ENCODE measurements around the gene CTDSPL.

CTDSPL gene

DNA sequence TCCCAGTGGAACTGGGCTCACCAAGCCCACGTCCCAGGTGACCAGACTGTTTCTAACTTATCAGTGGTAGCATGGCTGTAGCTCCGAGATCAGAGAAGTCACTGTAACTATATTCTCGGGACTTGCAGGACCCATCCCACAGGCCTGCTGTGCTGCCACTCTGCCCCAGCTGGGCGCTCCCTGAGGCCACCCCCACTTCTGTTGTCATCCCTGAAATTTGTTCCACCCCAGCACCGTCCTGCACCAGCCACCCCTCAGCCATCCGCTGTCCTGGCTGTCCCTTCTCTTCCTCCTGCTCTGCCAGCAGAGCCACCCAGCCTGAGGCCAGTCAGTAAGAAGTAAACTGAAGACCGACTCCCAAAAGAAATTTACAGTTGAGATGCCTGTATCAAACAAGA is 95.9 kb downstream of the CTDSPL start:
- H3K9me3 ChIP-seq (ENCODE audit: control insufficient read depth in 1 of 2, low read length in 2 of 2), result no peaks in the 10 kb centered on the region
- H3K27me3 ChIP-seq (ENCODE audit: low read depth, low read length), result no peaks in the 10 kb centered on the region
- no peak overlapping the region for H3K4me3 ChIP-seq (ENCODE audit: low read depth in 1 of 2, low read length in 2 of 2)
- H3K4me1 ChIP-seq (ENCODE audit: control insufficient read depth in 1 of 2, insufficient read depth in 2 of 2, low read length in 2 of 2), result peaks cover 17 to 37% of the 10 kb centered on the region in 2 donors
- H3K27ac ChIP-seq (ENCODE audit: low read length), result peak overlapping the region; percentile 16
- no peaks in the 10 kb centered on the region for H3K36me3 ChIP-seq (ENCODE audit: control insufficient read depth in 1 of 2, insufficient read depth in 2 of 2, low read length in 2 of 2)

DNA sequence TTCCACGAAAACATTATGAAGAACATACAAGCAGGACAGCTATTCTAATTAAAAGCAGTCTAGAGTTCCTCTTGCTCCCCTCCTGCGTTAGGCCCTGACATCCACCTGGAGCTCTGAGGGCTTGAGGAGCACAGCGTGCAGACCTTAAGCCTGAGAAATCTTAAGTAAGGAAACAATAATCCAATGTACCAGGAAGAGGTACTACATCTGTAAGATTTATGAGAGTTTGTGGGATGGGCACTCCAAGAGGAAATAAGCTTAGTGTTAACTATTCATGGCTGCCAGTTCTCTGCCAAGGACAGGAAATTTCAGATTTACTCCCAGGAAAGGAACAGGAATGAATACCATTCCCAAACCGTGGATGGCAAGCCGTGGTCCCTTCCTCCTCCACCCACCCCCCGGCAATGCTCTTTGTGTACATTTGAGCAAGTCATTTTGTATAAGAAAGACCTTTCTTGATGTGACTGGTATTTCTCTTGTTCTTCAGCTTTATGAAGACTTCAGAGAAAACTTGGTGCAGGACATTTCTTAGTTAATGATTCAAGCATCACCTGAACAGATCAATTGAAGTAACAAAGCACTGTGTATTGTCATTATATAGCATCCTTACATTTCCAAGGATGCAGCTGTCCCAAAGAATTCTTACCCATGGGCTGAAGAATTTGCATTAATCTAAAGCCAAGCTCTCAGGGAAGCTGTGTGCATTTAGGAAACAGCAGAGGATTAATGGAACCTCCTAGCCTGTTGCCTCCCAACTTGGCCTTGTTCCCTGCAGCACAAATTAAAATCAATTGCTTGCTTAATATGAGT is 100.1 kb downstream of the CTDSPL start:
- Histone ChIP-seq H3K27ac (ENCODE audit: low read length) (no peak overlapping the region), H3K4me1 (ENCODE audit: control insufficient read depth in 1 of 2, insufficient read depth in 2 of 2, low read length in 2 of 2) (peaks cover 19 to 23% of the 10 kb centered on the region in 2 donors), H3K4me3 (ENCODE audit: low read depth in 1 of 2, low read length in 2 of 2) (no peak overlapping the region), H3K36me3 (ENCODE audit: control insufficient read depth in 1 of 2, insufficient read depth in 2 of 2, low read length in 2 of 2) (peaks cover 0 to 11% of the 10 kb centered on the region in 2 donors), H3K27me3 (ENCODE audit: low read depth, low read length) (no peaks in the 10 kb centered on the region), H3K9me3 (ENCODE audit: control insufficient read depth in 1 of 2, low read length in 2 of 2) (no peaks in the 10 kb centered on the region)

DNA sequence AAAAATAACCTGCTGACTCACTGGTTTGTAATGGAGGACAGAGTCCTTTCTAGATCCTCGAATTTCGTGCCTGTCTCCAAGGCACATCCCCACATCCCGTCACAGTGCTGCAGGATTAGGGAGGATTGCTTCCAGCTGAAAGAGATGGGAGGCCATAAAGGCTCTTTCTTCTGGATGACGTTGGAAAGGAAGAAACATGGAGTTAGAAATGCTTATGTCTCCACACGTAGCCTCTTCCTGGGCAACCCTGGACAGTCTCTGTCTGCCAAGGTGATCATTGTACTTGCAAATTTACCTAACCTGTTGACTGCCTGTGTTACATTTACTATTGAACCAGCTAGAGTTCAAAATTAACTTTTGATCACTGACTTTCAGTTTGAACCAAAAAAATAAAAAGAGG is 101.3 kb downstream of the CTDSPL start:
- Histone ChIP-seq H3K4me3 (ENCODE audit: low read depth in 1 of 2, low read length in 2 of 2) (no peak overlapping the region), H3K4me1 (ENCODE audit: control insufficient read depth in 1 of 2, insufficient read depth in 2 of 2, low read length in 2 of 2) (peaks cover 16 to 22% of the 10 kb centered on the region in 2 donors), H3K36me3 (ENCODE audit: control insufficient read depth in 1 of 2, insufficient read depth in 2 of 2, low read length in 2 of 2) (peaks cover 0 to 11% of the 10 kb centered on the region in 2 donors), H3K9me3 (ENCODE audit: control insufficient read depth in 1 of 2, low read length in 2 of 2) (no peaks in the 10 kb centered on the region), H3K27ac (ENCODE audit: low read length) (peak overlapping the region; percentile 30), H3K27me3 (ENCODE audit: low read depth, low read length) (no peaks in the 10 kb centered on the region)

DNA sequence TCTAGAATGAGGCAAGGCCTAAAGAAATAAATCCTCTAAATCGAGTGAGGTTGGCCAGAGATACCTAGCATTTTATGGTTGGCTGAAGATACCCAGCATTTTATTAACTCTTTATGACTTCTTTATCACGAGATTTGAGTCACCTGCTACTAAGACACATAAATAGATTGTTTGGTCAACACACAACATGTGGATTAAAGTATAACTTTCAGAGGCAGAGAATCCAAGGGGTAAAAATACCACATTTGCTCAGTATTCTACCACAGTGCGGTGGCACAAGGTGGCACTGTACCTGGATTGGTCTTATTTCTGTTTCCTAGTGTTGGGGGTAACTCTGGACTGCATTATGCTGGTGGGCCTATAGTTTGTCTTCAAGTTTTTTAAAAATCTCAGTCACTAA is 102.0 kb downstream of the CTDSPL start:
- peaks cover 20 to 24% of the 10 kb centered on the region in 2 donors for H3K4me1 ChIP-seq (ENCODE audit: control insufficient read depth in 1 of 2, insufficient read depth in 2 of 2, low read length in 2 of 2)
- no peaks in the 10 kb centered on the region for H3K27me3 ChIP-seq (ENCODE audit: low read depth, low read length)
- H3K4me3 ChIP-seq (ENCODE audit: low read depth in 1 of 2, low read length in 2 of 2), result no peak overlapping the region
- H3K36me3 ChIP-seq (ENCODE audit: control insufficient read depth in 1 of 2, insufficient read depth in 2 of 2, low read length in 2 of 2), result peaks cover 0 to 11% of the 10 kb centered on the region in 2 donors
- peak overlapping the region; percentile 30 for H3K27ac ChIP-seq (ENCODE audit: low read length)
- no peaks in the 10 kb centered on the region for H3K9me3 ChIP-seq (ENCODE audit: control insufficient read depth in 1 of 2, low read length in 2 of 2)

DNA sequence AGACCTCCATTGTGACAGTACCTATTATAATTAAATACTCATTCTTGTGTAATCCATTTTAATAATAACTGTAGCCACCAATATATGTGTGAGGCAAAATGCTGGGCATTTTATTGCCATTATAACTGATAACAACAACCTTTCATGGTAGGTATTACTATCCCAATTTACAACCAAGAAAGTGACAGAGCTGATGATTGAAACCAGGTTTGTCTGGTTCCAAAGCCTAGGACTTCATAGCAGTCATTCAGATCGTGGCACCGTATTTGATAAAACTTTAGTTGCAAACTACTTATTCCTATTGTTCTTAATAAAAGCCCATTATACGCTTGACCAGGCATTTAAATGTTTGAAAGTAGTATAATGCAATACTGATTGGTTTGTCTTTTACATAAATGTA is 102.5 kb downstream of the CTDSPL start:
- Histone ChIP-seq H3K27me3 (ENCODE audit: low read depth, low read length) (no peaks in the 10 kb centered on the region), H3K4me3 (ENCODE audit: low read depth in 1 of 2, low read length in 2 of 2) (peak overlapping the region in 1 of 2 donors; percentile 4), H3K36me3 (ENCODE audit: control insufficient read depth in 1 of 2, insufficient read depth in 2 of 2, low read length in 2 of 2) (peaks cover 0 to 11% of the 10 kb centered on the region in 2 donors), H3K27ac (ENCODE audit: low read length) (peak overlapping the region; percentile 37), H3K4me1 (ENCODE audit: control insufficient read depth in 1 of 2, insufficient read depth in 2 of 2, low read length in 2 of 2) (peaks cover 25 to 28% of the 10 kb centered on the region in 2 donors), H3K9me3 (ENCODE audit: control insufficient read depth in 1 of 2, low read length in 2 of 2) (no peaks in the 10 kb centered on the region)

DNA sequence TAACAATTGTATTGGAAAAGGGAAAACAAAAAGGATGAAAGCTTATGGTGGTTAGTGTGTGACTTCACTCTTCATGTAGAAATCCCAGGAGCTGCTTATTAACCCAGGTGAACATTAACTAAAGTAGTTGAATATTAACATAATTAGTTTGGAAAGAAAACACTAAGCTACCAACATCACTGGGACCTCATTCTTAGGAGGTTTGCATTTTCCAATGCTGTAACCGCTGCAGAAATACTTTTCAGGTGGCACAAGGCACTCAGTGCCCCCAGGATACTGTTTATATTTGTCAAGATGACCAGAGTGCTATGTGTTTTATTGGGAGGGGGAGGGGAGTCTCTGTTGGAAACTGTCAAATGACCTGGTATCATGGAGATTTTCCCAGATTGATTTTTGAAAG is 103.0 kb downstream of the CTDSPL start:
- no peaks in the 10 kb centered on the region for H3K27me3 ChIP-seq (ENCODE audit: low read depth, low read length)
- H3K36me3 ChIP-seq (ENCODE audit: control insufficient read depth in 1 of 2, insufficient read depth in 2 of 2, low read length in 2 of 2), result peaks cover 0 to 11% of the 10 kb centered on the region in 2 donors
- H3K4me3 ChIP-seq (ENCODE audit: low read depth in 1 of 2, low read length in 2 of 2), result peak overlapping the region in 1 of 2 donors; percentile 4
- peaks cover 28 to 30% of the 10 kb centered on the region in 2 donors for H3K4me1 ChIP-seq (ENCODE audit: control insufficient read depth in 1 of 2, insufficient read depth in 2 of 2, low read length in 2 of 2)
- H3K9me3 ChIP-seq (ENCODE audit: control insufficient read depth in 1 of 2, low read length in 2 of 2), result no peaks in the 10 kb centered on the region
- H3K27ac ChIP-seq (ENCODE audit: low read length), result peak overlapping the region; percentile 37

DNA sequence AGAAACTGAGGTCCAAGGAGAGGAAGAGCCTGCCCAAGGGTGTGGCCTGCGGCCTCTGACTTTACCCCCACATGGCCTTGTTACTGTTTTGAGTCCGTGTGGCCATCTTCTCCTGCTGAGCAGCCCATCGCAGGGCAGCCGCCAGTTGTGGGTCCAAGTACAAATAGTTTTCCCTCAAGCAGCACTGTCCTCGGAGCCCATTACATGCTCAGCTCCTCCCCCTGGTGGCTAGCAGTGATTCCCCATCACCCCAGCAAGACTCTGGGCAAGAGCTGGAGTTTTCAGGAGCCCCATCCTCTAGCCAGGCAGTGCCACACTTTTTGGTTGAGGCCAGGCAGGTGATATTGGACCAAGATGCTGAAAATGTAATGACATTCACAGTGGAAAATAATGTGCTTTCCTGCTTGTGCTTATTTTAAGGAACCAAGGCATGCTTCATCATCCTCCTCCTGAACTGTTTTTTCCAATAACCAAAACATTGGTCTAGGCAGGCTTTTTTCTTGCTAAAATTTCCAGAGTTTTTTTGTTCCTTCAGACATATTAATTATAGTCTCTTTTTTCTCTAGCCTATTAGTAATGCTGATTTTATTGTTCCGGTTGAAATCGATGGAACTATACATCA is 105.7 kb downstream of the CTDSPL start:
- H3K27ac ChIP-seq (ENCODE audit: low read length), result no peak overlapping the region
- H3K27me3 ChIP-seq (ENCODE audit: low read depth, low read length), result no peaks in the 10 kb centered on the region
- H3K9me3 ChIP-seq (ENCODE audit: control insufficient read depth in 1 of 2, low read length in 2 of 2), result no peaks in the 10 kb centered on the region
- peaks cover 22% of the 10 kb centered on the region in 2 donors for H3K4me1 ChIP-seq (ENCODE audit: control insufficient read depth in 1 of 2, insufficient read depth in 2 of 2, low read length in 2 of 2)
- H3K4me3 ChIP-seq (ENCODE audit: low read depth in 1 of 2, low read length in 2 of 2), result no peak overlapping the region
- H3K36me3 ChIP-seq (ENCODE audit: control insufficient read depth in 1 of 2, insufficient read depth in 2 of 2, low read length in 2 of 2), result peaks cover 0 to 18% of the 10 kb centered on the region in 2 donors

DNA sequence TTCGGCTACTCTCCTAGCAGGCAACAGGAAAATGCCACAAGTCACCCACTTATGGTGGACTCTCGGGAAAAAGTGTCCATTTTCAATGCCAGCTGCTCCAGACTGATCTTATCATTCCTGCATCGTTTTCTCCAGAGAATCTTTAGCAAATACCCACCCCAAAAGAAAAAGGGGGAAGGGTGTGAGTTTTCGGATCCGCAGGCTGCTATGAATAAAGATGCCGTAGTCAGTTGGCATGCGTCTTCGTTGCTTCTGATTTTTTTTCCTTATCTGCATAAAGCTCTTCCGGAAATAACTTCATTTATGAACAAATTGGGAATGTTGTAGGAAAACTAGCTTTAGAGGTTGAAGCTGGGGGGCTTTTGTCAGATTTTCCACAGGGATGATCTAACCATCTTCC is 106.5 kb downstream of the CTDSPL start:
- Histone ChIP-seq H3K27me3 (ENCODE audit: low read depth, low read length) (no peaks in the 10 kb centered on the region), H3K9me3 (ENCODE audit: control insufficient read depth in 1 of 2, low read length in 2 of 2) (no peaks in the 10 kb centered on the region), H3K4me3 (ENCODE audit: low read depth in 1 of 2, low read length in 2 of 2) (no peak overlapping the region), H3K36me3 (ENCODE audit: control insufficient read depth in 1 of 2, insufficient read depth in 2 of 2, low read length in 2 of 2) (peaks cover 2 to 18% of the 10 kb centered on the region in 2 donors), H3K4me1 (ENCODE audit: control insufficient read depth in 1 of 2, insufficient read depth in 2 of 2, low read length in 2 of 2) (peaks cover 16 to 22% of the 10 kb centered on the region in 2 donors), H3K27ac (ENCODE audit: low read length) (no peak overlapping the region)

DNA sequence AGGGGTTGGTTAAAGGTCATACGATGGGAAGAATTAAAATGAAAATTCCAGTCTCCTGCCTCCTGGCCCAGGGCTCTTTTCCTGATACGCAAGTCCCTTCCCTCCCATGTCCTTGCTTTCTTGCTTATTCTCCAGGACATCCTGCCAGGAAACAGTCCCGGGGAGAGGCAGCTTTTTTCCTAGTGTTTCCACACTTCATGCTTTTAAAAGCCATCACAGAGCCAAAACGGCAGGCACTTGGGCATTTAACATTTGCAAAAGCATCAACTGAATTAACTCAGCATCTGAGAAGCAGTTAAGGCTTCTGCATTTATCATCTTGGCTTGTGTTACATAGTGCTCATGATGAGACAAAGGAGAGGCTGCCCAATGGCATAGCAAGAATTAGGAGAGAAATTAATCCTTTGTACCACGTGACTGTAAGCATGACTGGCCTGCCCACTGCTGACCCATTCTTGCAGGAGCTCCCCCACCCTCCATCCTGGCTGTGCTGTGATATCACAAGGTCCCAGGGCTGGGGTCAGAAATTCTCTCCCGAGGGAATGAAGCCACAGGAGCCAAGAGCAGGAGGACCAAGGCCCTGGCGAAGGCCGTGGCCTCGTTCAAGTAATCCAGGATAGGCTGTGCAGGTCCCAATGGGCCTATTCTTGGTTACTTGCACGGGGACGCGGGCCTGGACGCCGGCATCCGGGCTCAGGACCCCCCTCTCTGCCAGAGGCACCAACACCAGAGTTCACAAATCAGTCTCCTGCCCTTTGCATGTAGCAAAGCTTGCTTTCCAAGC is 107.3 kb downstream of the CTDSPL start:
- Histone ChIP-seq H3K27me3 (ENCODE audit: low read depth, low read length) (no peaks in the 10 kb centered on the region), H3K4me1 (ENCODE audit: control insufficient read depth in 1 of 2, insufficient read depth in 2 of 2, low read length in 2 of 2) (peaks cover 11 to 22% of the 10 kb centered on the region in 2 donors), H3K4me3 (ENCODE audit: low read depth in 1 of 2, low read length in 2 of 2) (no peak overlapping the region), H3K36me3 (ENCODE audit: control insufficient read depth in 1 of 2, insufficient read depth in 2 of 2, low read length in 2 of 2) (peaks cover 4 to 23% of the 10 kb centered on the region in 2 donors), H3K9me3 (ENCODE audit: control insufficient read depth in 1 of 2, low read length in 2 of 2) (no peaks in the 10 kb centered on the region), H3K27ac (ENCODE audit: low read length) (peak overlapping the region; percentile 11)

DNA sequence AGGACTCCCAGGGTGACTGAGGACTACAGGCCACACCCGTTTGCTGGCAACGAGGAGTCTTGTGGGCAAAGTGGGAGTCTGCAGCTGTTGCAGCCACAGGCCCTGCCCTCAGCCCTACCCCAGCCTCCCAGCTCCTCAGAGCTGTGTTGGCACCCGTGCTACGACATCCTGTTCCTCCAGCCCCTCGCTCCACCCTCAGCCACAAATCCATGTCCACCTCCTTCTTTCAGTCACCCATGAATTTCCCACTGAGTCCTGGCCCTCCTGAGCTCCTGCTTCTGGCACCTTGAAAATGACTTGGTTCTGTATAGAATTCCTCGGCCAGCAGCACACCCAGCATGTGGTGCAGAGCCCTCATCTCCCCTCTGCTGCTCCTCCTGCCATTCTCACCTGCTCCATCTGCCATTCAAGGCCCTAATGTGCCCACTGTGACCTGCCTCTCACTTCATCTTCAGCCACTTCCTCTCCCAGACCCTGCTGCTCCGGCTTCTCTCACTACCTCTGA is 108.0 kb downstream of the CTDSPL start:
- Histone ChIP-seq H3K9me3 (ENCODE audit: control insufficient read depth in 1 of 2, low read length in 2 of 2) (no peaks in the 10 kb centered on the region), H3K4me1 (ENCODE audit: control insufficient read depth in 1 of 2, insufficient read depth in 2 of 2, low read length in 2 of 2) (peaks cover 11 to 22% of the 10 kb centered on the region in 2 donors), H3K27ac (ENCODE audit: low read length) (no peak overlapping the region), H3K36me3 (ENCODE audit: control insufficient read depth in 1 of 2, insufficient read depth in 2 of 2, low read length in 2 of 2) (peaks cover 4 to 23% of the 10 kb centered on the region in 2 donors), H3K4me3 (ENCODE audit: low read depth in 1 of 2, low read length in 2 of 2) (no peak overlapping the region), H3K27me3 (ENCODE audit: low read depth, low read length) (no peaks in the 10 kb centered on the region)

DNA sequence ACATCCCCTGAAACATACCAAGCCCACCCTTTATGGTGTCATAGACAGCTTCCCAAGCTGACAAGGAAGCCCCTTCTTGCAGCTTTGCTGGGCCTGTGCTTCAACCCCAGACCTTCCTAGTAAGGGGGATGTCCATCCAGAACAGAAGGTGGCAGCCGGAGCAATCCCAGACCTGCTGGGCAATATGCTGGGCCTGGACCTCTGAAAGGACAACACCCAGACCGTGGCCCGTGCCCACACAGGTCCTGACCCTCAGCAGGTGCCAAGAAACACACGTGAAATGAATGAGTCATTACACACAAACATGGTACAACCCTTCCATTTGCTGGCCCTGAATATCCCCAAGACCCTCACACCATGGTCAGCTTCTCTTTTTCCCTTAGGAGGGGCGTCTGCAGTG is 109.1 kb downstream of the CTDSPL start:
- H3K4me1 ChIP-seq (ENCODE audit: control insufficient read depth in 1 of 2, insufficient read depth in 2 of 2, low read length in 2 of 2), result peaks cover 11 to 22% of the 10 kb centered on the region in 2 donors
- H3K27me3 ChIP-seq (ENCODE audit: low read depth, low read length), result no peaks in the 10 kb centered on the region
- no peak overlapping the region for H3K27ac ChIP-seq (ENCODE audit: low read length)

More for the DNA sequence above, 109.1 kb downstream of the CTDSPL start:
- Histone ChIP-seq H3K36me3 (ENCODE audit: control insufficient read depth in 1 of 2, insufficient read depth in 2 of 2, low read length in 2 of 2) (peaks cover 7 to 21% of the 10 kb centered on the region in 2 donors), H3K9me3 (ENCODE audit: control insufficient read depth in 1 of 2, low read length in 2 of 2) (no peaks in the 10 kb centered on the region), H3K4me3 (ENCODE audit: low read depth in 1 of 2, low read length in 2 of 2) (no peak overlapping the region)
